Stimulated activated CD8-positive, alpha-beta memory T cell treated with anti-CD3 and anti-CD28 coated beads, Interleukin-7, amount 100 ng/mL, for 1 hour (primary cell): ENCODE data around the gene LHFPL2.
"Not testable (repeated sequence)": the region's sequence is repeated elsewhere in the genome, so short reads cannot be mapped to it uniquely, and the experiment has no call there.

Experiments used
- DNase-seq, 2 donors: peaks; one replicate each; pipeline ENCODE4 v3.0.0-alpha.2; 2020; ENCODE audit warnings: low read depth in 2 of 2

LHFPL2 gene

DNA sequence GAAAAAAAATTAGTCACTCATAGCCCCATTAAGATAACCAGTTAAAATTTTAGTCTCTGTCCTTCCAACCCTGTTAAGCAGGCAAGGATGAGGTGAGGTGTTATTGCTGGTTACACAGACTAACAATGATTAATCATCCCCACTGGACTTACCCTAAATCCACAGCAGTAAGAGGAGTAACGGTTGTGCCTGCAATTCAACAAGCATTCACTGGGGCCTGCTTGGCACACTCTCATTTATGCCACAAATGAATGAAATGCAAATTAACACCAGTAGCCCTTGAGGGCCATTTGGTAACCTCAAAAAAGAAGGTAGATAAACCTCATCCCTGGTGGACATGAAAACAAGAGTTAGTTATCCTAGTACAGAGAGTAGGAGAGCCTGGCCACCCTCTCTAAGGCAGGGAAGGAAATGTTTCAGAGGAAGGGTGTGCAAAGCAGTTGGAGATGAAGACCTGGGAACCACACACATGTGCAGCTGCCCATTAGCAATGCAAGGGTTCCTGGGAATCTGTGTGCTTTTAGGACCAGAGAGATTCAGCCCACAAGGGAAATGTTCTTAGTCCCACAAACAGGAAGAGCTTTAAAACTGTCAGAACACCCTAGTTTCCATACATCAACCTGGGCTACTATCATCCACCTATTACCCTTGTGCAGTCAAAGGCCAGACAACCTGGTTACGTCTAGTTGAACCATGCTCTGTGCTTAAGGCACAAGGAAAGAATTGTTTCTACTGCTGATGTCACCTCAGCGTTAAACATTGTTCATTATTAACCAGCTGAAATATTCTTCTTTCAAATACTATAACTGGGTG, 7.7 kb downstream of the LHFPL2 start:
- DNase-seq: no peak

DNA sequence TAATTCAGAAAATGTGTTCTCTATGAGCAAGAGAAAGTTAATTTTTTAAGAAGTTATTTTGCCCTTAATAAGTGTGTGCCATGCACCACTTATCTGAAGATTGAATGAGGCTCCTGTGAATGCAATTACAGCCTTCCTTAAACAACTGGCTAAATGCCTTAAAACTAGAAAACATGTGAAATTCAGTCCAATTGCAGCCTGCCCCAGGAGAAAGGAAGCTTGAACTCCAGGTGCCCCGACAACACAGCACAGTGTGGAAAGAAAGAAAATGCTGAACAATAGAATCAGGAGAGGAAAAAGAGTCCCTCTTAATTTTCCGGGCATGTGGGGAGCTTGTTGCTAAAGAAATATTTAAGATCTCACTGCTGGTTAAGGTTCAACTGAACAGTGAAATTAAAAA, 8.8 kb downstream of the LHFPL2 start:
- no peak for DNase-seq

DNA sequence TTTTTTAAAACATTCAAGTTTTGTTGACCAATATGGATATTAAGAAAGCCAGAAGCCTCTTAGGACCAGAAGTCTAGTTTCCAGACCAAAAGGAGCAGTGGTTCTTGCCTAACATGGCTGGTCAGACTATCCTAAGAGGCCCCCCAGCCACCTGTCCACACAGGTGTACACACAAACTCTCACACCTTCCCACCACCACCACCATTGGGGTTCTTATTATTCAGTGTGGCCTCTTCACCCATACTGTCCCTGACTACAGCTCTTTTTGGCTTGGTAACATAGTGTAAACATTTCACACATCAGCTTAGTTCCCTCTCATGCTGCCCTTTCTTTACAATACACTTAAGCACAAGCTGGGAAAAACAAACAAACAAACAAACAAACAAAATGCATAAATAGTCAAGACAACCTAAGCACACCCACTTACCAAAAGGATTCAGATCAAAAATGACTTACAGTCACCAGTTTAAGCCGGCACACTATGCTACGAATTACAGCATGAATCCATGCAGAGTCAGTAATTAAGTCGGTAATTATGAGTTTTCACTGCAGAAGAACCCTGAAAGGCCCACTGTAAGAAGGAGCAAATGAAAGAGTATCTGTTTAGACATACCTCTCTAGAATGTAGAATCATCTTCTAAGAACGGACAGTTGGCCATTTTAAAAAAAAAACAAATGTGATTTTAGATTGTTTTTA, 9.5 kb downstream of the LHFPL2 start:
- no peak for DNase-seq

DNA sequence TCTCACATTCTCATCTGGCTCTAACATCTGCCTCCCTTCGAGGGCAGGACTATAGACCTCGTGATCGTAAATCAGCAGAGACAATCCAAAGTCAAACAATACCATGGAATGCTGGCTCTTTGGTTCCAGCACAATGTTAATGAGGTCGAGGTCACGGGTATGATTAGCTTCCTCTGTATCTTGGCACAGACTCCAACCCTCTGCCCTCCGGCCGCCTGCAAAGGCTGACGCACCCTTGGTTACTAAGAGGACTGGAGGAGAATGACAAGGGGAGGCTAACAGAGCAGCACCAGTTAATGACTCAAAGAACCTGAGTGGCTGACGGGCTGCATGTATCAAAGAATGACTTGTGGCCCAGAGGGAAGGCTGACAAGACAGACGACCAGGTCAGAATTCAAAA, 10.1 kb downstream of the LHFPL2 start:
- DNase-seq: no peak

DNA sequence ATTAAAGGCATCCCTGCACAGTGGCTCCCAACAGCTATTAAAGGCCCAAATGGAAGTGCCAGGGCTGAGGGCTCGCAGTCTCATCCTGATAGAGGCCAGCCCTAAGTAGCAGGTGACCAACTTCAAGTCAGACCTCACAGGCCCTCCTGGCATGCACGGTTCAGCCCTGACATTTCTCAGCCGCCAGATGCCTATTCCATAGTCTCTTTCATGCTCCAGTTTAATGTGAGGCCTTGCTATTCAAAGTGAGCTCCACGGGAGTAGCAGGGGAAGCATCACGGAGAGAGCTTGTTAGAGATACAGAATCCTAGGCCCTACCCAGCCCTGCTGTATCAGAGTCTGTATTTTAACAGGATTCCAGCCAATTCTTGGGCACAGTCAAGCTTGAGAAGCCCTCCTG, 11.1 kb downstream of the LHFPL2 start:
- DNase-seq: no peak

DNA sequence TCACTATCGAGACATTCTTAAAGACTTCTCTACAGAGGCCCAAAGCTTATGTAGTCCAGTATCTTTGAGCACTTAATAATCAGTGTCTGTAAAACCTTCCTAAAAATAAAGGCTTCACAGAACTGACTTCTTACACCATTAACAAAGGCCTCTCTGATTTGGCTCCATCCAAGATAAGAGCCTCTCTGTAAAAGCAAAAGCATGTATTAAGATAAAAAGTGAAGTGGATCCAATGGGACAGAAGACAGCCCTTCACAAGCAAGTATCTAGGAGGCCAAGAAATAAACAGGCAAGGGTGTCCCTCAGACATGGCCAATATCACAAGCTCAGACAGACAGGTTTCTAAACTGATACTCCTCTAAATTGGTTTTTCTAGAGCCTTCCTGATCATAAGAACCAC, 11.9 kb downstream of the LHFPL2 start:
- DNase-seq: no peak

DNA sequence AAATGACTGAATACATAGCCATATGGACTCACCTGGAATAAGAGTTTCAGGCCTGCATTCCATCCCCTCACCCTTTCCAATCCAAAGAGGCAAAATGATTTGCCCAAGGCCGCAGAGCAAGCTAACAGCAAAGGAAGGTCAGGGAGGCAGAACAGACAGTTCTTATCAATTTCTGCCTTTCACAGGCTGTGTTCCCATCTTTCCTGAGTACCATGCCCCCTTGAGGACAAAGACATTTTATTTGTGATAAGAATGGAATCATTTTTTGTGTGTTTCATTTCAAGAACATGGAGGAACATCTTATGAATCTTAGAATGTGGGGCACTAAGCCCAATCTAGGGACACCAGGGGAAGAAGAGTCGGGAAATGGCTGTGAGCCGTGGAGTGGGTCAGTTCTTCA, 13.9 kb downstream of the LHFPL2 start:
- DNase-seq: no peak

DNA sequence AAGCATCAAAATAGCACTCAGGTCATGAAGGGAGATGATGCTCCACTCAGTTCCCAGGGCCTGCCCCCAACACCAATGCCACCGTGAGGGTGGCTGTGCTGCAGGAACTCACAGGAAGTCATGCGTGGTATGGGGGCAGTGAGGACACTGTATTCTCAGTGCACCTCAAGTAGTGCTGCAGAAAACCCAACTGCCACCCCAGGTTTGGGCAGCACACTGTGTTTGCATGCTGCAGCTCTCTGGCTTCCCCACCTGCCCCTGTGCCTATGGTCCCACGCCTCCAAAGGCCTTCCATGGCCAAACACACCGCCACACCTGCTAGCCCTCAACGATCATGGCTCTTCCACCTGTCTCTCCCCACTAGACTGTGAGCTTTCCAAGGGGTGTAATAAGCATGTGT, 14.3 kb downstream of the LHFPL2 start:
- no peak for DNase-seq

DNA sequence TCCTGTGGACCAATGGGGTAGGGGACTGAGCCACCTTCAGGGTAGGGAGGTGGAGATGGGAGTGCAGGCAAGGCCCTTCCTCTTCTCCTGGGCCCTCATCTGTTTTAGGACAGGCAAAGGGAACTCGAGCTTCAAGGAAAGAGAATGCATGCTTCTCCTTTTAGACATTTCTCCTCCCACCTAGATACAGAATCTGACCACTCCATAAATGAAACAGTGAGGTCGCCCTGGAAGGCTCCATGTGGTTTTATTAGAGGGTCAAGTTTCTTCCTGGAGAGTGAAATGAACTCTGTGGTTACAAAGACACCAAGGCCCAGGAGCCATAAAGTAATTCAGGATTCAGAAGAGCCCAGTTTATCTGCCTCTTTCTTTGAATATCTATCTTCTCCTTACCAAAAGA, 14.9 kb downstream of the LHFPL2 start:
- DNase-seq: no peak

DNA sequence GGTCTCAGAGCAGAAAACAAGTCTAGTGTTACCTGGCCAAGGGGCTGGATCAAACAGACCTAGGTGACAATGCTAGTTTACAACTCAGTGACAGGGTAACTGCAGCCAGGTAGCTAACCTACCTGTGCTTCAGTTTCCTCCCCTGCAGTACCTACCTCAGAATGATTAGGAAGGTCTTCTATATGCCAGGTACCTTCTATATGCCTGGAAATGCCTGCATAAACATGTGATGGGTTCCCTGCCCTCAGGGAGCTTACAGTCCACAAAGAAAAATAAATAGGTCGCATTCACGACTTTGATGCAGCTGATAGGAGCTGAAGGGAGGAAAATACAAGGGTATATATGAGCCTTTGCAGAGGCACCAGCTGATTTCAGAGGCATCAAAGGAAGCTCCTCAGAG, 16.1 kb downstream of the LHFPL2 start:
- DNase-seq: no peak

DNA sequence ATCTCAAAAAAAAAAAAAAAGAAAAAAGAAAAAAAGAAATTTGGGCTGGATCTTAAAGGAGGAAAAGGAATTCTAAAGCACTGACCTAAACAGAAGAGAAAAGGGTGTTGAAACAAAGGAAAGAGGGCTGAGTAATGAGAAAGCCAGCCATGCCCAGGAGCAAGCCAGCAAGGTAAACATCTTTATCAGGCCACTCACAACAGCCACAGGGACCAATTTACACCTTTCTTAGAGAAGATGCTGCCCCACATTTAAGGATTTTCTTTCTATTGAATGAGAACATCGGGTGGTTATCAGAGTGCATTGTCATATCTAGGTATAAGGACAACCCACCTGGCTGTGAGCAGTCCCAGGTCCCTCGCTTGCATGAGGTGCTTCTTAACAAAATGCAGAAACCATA, 16.6 kb downstream of the LHFPL2 start:
- DNase-seq: no peak

DNA sequence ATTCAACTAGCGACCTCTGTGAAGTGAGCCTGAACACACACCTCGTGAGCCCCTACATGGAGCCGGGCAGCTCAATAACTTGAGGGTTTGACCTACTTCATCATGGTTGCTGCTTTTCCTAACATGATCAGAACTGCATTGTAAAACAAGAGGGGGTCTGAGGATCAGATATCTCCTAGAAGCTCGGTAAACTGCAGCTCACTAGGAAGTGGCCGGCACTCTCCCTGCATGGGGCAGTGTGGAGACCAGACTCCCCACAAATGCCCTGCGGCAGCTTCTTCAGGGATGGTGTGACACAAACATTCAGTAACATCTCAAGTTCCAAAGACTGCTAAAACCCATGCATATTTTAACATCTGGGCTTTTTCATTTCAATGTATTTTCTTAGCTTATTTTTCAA, 18.5 kb downstream of the LHFPL2 start:
- no peak for DNase-seq

DNA sequence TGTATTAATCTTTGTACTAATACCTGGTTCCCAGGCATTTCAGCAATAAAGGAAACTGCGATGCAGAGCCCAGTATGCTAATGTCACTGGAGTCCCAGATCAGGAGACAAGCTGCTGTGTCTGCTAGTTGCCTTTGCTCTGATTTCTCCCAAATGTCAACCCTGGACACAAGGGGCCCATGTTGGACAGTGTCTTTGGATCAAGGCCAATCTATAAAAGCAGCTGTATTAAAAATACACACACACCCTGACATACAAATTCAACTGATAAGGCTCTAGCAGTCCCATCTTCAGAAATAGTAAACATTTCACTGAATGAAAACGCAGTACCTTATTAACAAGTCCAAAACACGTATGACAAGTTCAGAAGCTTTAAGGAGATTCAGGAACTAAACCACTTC, 18.9 kb downstream of the LHFPL2 start:
- DNase-seq: no peak

DNA sequence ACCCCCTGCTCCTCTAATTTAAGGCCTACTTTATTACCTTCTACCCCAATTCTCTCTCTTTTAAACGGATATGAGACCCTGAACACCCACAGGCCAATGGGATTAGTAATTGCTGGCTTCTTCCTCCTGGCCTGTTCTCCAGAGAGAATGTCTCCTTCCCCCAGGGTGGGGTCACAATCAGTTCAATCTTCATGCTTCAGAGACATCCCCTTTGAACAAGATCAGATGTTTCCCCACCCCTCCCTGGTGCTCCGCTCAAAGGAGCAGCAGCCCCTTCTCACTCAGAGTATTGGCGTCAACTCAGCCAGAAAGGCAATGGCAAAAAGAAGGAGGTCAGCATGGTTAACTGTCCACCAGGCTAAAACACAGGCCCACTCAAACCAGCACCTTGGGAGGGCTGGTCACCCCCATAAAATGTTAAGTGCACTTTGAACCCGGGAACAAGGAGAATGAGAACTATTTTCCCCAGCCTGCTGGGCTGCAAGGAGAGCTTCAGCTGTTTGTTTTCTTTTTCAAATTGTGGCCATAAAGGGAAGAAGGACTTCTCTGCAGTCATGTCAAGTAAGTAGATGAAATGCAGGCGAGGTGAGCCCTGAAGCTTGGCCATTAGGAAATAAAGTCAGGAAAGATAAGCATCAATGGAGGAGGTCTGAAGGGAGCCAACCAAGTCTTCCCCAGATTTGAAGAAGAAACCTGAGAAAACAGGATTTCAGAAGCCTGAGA, 20.1 kb downstream of the LHFPL2 start:
- no peak for DNase-seq

DNA sequence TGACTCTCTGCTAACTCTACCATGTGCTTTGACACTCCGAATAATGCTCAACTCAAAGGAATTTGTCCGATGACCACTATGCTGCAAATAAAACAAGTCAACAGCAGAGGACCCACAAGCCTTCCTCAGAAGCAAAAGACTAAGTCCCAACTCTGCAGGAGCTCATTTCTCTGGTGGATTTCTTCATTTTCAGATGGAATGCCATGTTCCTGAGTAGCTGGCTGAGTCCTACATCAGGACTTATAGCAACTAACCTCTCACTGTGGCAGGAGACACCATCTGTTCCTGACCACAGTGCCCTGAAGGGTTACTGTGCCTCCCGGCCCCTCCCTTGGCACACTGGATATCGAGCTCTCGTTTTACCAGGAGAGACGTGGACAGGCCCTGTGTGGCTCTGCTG, 20.8 kb downstream of the LHFPL2 start:
- no peak for DNase-seq

DNA sequence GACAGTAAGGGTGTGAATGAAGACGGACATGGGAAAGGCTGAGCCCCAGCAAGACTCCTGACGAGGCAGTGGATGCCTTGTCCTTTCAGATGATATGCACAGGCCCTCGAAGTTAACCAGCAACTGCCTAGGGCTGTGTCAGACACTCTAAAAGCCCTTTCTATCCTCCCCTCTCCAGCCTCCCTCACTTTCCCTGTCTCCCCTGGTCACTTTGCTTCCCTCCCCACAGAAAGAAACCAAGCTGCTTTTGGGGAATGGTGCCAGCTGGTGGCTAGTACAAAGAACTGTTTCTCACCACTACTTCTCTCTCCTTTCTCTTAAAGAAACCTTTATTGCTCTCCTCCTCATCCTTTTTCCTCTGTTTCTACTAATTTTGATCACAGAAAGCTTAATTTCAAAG, 21.4 kb downstream of the LHFPL2 start:
- DNase-seq: no peak

DNA sequence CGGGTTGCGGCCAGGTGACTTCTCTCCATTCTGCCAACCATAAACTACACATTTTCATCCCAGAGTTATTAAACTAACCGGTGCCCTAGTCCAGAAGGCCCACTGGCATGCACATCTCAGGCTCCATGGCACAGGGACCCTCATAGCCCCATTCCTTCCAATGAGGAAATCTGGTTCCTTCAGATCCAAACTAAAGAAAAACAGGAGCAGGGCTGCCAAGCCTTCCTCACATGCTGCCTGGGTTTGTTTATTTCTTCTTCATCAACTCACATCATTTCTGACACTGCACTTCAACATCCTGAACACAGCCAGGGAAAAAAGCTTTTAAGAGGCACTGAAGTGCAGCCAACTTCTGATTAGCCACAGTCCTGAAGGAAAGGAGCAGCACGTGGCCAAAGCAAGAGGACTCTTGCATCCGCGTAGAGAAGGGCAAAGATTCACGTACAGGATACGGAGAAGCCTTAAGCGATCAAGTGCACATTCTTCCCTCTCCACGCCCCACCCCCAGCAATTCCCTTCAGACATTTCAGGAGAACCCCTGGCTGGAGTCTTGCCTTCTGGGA, 22.5 kb downstream of the LHFPL2 start:
- no peak for DNase-seq

DNA sequence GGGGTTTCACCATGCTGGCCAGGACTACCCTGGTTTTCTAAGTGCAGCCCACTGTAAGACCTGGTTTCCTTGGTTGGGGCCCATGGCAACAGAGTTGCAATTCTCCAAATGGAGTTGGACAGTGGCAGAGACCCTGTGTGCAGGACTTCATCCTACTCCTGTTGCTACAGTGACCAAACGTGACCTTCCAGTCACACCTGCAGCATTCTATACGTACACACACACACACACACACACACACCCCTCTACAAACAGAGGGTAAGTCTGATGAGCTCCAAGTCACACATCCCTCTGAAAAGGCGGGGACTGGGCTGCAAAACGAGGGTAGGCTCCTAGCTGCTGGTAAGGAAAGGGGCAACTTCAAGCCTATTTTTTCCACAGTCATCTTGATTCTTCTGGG, 23.6 kb downstream of the LHFPL2 start:
- no peak for DNase-seq

DNA sequence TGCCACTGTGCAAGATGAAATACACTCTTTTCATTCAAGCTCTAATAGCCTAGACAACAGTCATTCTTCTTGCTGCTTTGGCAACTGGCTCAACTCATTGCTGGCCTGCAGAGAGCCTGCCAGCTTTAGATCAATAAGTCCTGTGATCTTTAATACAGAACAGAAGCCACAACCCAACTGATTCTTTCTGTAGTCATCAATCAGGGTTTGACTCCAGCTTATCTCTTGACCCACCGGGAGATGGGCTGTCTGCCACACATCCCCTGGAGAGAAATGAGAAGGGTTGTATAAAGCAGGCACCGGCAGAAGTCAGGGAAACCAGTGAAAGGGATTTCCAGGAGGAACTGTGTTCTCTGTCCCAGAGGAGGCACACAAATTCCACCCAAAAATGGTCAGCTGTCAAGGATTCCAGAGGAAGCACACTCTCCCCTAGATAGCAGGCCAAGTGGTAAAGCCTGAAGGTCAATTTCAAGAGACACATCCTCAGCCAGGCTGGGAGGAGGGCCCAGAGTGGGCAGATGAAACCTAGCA, 24.5 kb downstream of the LHFPL2 start:
- no peak for DNase-seq

DNA sequence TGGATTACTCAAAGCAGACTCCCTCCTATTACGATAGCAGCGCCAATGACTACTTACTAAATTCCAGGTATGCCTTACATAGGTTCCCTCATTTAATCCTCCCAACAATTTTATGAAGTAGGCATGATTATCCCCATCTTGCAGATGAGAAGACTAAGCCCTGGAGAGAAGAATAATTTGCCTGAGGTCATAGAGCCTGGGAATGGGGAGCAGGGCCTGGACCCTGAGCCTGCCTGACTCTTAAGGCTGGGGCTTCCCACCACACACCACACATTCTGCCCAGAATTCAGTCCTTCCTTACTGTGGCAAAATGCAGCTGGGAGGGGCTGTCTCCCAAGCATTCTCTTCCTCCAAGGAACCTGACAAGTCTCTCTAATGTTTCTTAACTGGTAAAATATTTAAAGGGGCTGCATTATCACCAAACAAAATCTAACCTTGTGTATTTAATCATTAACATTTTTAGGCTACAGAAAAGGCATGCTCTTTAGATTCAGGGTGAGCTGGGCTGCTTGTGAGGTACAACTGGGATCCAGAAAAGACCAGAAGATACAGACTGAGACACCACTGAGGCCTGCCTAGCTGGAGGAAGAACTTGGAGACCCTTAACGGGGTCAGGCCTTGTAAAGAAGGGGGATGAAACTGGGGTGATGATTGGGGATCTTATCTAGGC, 26.1 kb downstream of the LHFPL2 start:
- DNase-seq: no peak

DNA sequence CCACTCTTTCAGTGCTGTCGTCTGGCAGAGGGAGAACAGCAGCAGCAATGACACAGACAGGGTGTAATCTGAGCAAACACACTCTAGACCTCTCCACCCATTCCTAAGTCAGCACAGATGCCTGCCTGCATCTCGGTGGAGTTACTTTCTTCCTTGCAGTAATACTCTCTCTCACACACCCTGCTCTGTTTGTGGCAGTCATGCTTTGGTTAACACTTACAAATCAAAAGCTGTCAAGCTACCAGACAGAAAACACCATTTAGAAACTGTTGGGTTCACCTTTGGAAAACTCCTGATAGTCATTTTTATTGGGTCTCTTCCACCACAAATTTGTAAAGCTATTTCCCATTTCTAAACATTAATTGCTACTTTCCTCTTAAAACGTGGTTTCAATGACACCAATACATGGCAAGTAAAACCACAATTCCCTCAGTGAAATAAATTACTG, 27.3 kb downstream of the LHFPL2 start:
- DNase-seq: no peak

DNA sequence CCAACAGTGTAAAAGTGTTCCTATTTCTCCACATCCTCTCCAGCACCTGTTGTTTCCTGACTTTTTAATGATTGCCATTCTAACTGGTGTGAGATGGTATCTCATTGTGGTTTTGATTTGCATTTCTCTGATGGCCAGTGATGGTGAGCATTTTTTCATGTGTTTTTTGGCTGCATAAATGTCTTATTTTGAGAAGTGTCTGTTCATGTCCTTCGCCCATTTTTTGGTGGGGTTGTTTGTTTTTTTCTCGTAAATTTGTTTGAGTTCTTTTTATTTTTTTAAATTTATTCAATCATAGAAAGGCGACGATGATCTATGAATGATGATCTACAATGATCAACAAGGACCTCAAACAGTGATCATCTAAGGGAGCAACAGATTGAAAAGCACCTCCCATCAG, 28.5 kb downstream of the LHFPL2 start:
- DNase-seq: not testable (repeated sequence)
